HepG2 (cell line): ENCODE data around the gene SMTNL2. TPM values are rescaled to one million over a fixed set of nuclear protein-coding genes. Genes with fewer than 3 reads are reported as not detected.

Experiments
- BORCS8-MEF2B ChIP-seq: sonication (generic); formaldehyde crosslinking; IDR thresholded peaks from 2 replicates; pipeline ENCODE4 v1.8.0; 2022; ENCODE audit warnings: mild to moderate bottlenecking, missing genetic modification reagents
- ELF4 ChIP-seq: sonication (generic); formaldehyde crosslinking; IDR thresholded peaks from 2 replicates; pipeline ENCODE4 v1.5.0; 2020; ENCODE audit warnings: missing genetic modification reagents, mild to moderate bottlenecking, moderate library complexity, borderline replicate concordance
- HNF4A ChIP-seq: sonication (generic); formaldehyde crosslinking; IDR thresholded peaks from 2 replicates; pipeline ENCODE4 v1.4.0; 2020; ENCODE audit warnings: missing genetic modification reagents
- KDM4B ChIP-seq: sonication (generic); formaldehyde crosslinking; IDR thresholded peaks from 2 replicates; pipeline ENCODE4 v1.4.0; 2020; ENCODE audit warnings: missing genetic modification reagents
- MEIS1 ChIP-seq: sonication (generic); formaldehyde crosslinking; IDR thresholded peaks from 2 replicates; pipeline ENCODE4 v1.9.0; 2021; ENCODE audit warnings: mild to moderate bottlenecking, missing genetic modification reagents, moderate library complexity, borderline replicate concordance
- NRL ChIP-seq: sonication (generic); formaldehyde crosslinking; IDR thresholded peaks from 2 replicates; pipeline ENCODE4 v1.5.0; 2020; ENCODE audit warnings: missing genetic modification reagents, mild to moderate bottlenecking, moderate library complexity, borderline replicate concordance
- PHF5A ChIP-seq: IDR thresholded peaks from one replicate; pipeline ENCODE4 v1.6.1; 2018; ENCODE audit warnings: low read depth, missing genetic modification reagents; ENCODE audit not compliant: unreplicated experiment
- SOX6 ChIP-seq, 2 experiments: fragments of 450-650 bp in 1 of 2; sonication (generic) in 1 of 2; formaldehyde crosslinking in 1 of 2; IDR thresholded peaks; 2 replicates each; pipeline versions ENCODE4 v1.4.0 to v1.6.1; 2017 to 2020; ENCODE audit warnings: antibody characterized with exemption in 1 of 2, mild to moderate bottlenecking in 1 of 2, missing genetic modification reagents in 1 of 2
- ZNF607 ChIP-seq: sonication (generic); formaldehyde crosslinking; IDR thresholded peaks from 2 replicates; pipeline ENCODE4 v1.5.1; 2020; ENCODE audit warnings: missing genetic modification reagents, mild to moderate bottlenecking, borderline replicate concordance
- ZNF7 ChIP-seq: IDR thresholded peaks from 2 replicates; pipeline ENCODE4 v1.6.1; 2016; ENCODE audit warnings: missing biosample characterization, missing genetic modification reagents
- ZNF761 ChIP-seq: sonication (generic); formaldehyde crosslinking; conservative IDR thresholded peaks from 2 replicates; pipeline ENCODE4 v1.4.0; 2020; ENCODE audit warnings: mild to moderate bottlenecking, missing genetic modification reagents
- ZSCAN25 ChIP-seq: sonication (generic); formaldehyde crosslinking; IDR thresholded peaks from 2 replicates; pipeline ENCODE4 v1.8.0; 2022; ENCODE audit warnings: mild to moderate bottlenecking, missing genetic modification reagents
- polyA plus RNA-seq, 8 experiments: library from polyadenylated mRNA; depleted of rRNA in 3 of 8; stranded (reverse) in 7 of 8; unstranded in 1 of 8; fragments of >200 nt; fragmentation: Illumina TruSeq in 4 of 8; extraction: Trizol in 4 of 8; gene quantifications; 2 replicates each; pipeline versions ENCODE4 v1.2.1 to v1.2.3, GENCODE V29; 2011 to 2016; ENCODE audit warnings: low read depth in 4 of 8, missing spikeins in 1 of 8, mixed read lengths in 1 of 8; ENCODE audit not compliant: insufficient read depth in 1 of 8
- total RNA-seq, 5 experiments: library from RNA; depleted of rRNA; stranded (reverse); fragments of >200 nt; fragmentation: Illumina TruSeq; extraction: Trizol; gene quantifications; 2 replicates each; pipeline ENCODE4 v1.2.3, GENCODE V29; 2016; ENCODE audit warnings: low read depth in 1 of 5
- TF ChIP-seq, protein P1 (sequence below): sonication (generic); formaldehyde crosslinking; IDR thresholded peaks from 2 replicates; pipeline ENCODE4 v1.4.0; 2020; ENCODE audit warnings: missing genetic modification reagents, borderline replicate concordance
- TF ChIP-seq, protein P2 (sequence below), 2 experiments: sonication (generic) in 1 of 2; formaldehyde crosslinking in 1 of 2; IDR thresholded peaks; 2 replicates each; pipeline versions ENCODE4 v1.6.1 to v1.9.0; 2014 to 2022; ENCODE audit warnings: antibody characterized with exemption in 1 of 2, borderline replicate concordance in 1 of 2, inconsistent platforms in 1 of 2, low read depth in 1 of 2, missing genetic modification reagents in 1 of 2
- TF ChIP-seq, protein P3 (sequence below): sonication (generic); formaldehyde crosslinking; IDR thresholded peaks from 2 replicates; pipeline ENCODE4 v1.4.0; 2020; ENCODE audit warnings: missing genetic modification reagents, low read depth, mild to moderate bottlenecking, borderline replicate concordance
- TF ChIP-seq, protein P4 (sequence below): sonication (generic); formaldehyde crosslinking; IDR thresholded peaks from 2 replicates; pipeline ENCODE4 v1.8.0; 2022; ENCODE audit warnings: missing genetic modification reagents, mild to moderate bottlenecking, moderate library complexity, borderline replicate concordance
- TF ChIP-seq, protein P5 (sequence below): IDR thresholded peaks from 2 replicates; pipeline ENCODE4 v1.6.1; 2012; ENCODE audit warnings: inconsistent platforms

Gene SMTNL2
- total and polyA plus RNA-seq, 2 of the 13 experiments (the other 11 are each of a cell fraction or from before 2014, with no cell fraction given): 0.41 to 5.1 TPM

GRCh38 chr17:4576729-4577322 is 7.5 kb upstream of the SMTNL2 start (continued):
- TF ChIP-seq, protein P1, sequence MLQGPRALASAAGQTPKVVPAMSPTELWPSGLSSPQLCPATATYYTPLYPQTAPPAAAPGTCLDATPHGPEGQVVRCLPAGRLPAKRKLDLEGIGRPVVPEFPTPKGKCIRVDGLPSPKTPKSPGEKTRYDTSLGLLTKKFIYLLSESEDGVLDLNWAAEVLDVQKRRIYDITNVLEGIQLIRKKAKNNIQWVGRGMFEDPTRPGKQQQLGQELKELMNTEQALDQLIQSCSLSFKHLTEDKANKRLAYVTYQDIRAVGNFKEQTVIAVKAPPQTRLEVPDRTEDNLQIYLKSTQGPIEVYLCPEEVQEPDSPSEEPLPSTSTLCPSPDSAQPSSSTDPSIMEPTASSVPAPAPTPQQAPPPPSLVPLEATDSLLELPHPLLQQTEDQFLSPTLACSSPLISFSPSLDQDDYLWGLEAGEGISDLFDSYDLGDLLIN: no peak
- TF ChIP-seq ZSCAN25 (CRISPR knock-in tag) (no peak), SOX6 (IDR thresholded peaks at IDR 0.05) (no peak), SOX6 (CRISPR knock-in tag; IDR thresholded peaks at IDR 0.05) (no peak; the same call in 1 of the 2 replicates), ZNF607 (CRISPR knock-in tag) (no peak), NRL (CRISPR knock-in tag) (peak; percentile 74; the same call in 1 of the 2 replicates), MEIS1 (CRISPR knock-in tag) (no peak), KDM4B (no peak), HNF4A (CRISPR knock-in tag) (peak; percentile 18; the same call in 1 of the 2 replicates), ZNF761 (CRISPR knock-in tag) (0 out of 2 replicates have a peak, but pooled peaks have one; percentile 52), BORCS8-MEF2B (CRISPR knock-in tag) (no peak), ZNF7 (CRISPR knock-in tag) (no peak), ELF4 (CRISPR knock-in tag) (no peak), PHF5A (CRISPR knock-in tag) (no peak)
- TF ChIP-seq, protein P2, sequence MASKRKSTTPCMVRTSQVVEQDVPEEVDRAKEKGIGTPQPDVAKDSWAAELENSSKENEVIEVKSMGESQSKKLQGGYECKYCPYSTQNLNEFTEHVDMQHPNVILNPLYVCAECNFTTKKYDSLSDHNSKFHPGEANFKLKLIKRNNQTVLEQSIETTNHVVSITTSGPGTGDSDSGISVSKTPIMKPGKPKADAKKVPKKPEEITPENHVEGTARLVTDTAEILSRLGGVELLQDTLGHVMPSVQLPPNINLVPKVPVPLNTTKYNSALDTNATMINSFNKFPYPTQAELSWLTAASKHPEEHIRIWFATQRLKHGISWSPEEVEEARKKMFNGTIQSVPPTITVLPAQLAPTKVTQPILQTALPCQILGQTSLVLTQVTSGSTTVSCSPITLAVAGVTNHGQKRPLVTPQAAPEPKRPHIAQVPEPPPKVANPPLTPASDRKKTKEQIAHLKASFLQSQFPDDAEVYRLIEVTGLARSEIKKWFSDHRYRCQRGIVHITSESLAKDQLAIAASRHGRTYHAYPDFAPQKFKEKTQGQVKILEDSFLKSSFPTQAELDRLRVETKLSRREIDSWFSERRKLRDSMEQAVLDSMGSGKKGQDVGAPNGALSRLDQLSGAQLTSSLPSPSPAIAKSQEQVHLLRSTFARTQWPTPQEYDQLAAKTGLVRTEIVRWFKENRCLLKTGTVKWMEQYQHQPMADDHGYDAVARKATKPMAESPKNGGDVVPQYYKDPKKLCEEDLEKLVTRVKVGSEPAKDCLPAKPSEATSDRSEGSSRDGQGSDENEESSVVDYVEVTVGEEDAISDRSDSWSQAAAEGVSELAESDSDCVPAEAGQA (IDR thresholded peaks at IDR 0.05; ENCODE audit: low read depth): no peak
- TF ChIP-seq, protein P2 (CRISPR knock-in tag; IDR thresholded peaks at IDR 0.05; ENCODE audit: borderline replicate concordance): no peak
- TF ChIP-seq, protein P3, sequence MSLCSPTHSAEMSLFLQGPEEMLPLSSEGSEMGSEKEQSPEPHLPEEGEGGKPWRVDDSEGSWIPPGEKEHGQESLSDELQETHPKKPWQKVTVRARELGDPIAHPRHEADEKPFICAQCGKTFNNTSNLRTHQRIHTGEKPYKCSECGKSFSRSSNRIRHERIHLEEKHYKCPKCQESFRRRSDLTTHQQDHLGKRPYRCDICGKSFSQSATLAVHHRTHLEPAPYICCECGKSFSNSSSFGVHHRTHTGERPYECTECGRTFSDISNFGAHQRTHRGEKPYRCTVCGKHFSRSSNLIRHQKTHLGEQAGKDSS: no peak
- TF ChIP-seq, protein P4, sequence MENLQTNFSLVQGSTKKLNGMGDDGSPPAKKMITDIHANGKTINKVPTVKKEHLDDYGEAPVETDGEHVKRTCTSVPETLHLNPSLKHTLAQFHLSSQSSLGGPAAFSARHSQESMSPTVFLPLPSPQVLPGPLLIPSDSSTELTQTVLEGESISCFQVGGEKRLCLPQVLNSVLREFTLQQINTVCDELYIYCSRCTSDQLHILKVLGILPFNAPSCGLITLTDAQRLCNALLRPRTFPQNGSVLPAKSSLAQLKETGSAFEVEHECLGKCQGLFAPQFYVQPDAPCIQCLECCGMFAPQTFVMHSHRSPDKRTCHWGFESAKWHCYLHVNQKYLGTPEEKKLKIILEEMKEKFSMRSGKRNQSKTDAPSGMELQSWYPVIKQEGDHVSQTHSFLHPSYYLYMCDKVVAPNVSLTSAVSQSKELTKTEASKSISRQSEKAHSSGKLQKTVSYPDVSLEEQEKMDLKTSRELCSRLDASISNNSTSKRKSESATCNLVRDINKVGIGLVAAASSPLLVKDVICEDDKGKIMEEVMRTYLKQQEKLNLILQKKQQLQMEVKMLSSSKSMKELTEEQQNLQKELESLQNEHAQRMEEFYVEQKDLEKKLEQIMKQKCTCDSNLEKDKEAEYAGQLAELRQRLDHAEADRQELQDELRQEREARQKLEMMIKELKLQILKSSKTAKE (CRISPR knock-in tag): no peak
- TF ChIP-seq, protein P5, sequence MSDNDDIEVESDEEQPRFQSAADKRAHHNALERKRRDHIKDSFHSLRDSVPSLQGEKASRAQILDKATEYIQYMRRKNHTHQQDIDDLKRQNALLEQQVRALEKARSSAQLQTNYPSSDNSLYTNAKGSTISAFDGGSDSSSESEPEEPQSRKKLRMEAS: 0 out of 2 replicates have a peak, but pooled peaks have one; percentile 14
